WTC11 (cell line): ENCODE results near the gene RPL35.
A peak's percentile ranks its signal among the peaks of the same experiment; 100 is the strongest.

ENCODE experiments used
- ATF1 ChIP-seq: sonication (generic); formaldehyde crosslinking; IDR thresholded peaks from 2 replicates; pipeline ENCODE4 v1.8.1; 2023; ENCODE audit warnings: mild to moderate bottlenecking, moderate library complexity, missing genetic modification reagents
- ATF2 ChIP-seq: sonication (generic); formaldehyde crosslinking; IDR thresholded peaks from 2 replicates; pipeline ENCODE4 v1.8.1; 2022; ENCODE audit warnings: low read depth, missing genetic modification reagents, borderline replicate concordance
- CBFB ChIP-seq: sonication (generic); formaldehyde crosslinking; IDR thresholded peaks from 2 replicates; pipeline ENCODE4 v1.8.1; 2022; ENCODE audit warnings: mild to moderate bottlenecking, low read depth, missing genetic modification reagents
- CREB1 ChIP-seq: sonication (generic); formaldehyde crosslinking; IDR thresholded peaks from 2 replicates; pipeline ENCODE4 v1.8.0; 2023; ENCODE audit warnings: mild to moderate bottlenecking, missing genetic modification reagents
- CTCF ChIP-seq: fragments of 200-600 bp; IDR thresholded peaks from 2 replicates; pipeline ENCODE4 v1.8.0; 2022; ENCODE audit warnings: antibody characterized with exemption
- E2F1 ChIP-seq: sonication (generic); formaldehyde crosslinking; IDR thresholded peaks from 2 replicates; pipeline ENCODE4 v1.8.0; 2022; ENCODE audit warnings: mild to moderate bottlenecking, missing genetic modification reagents
- E2F5 ChIP-seq: sonication (generic); formaldehyde crosslinking; IDR thresholded peaks from 2 replicates; pipeline ENCODE4 v1.8.1; 2022; ENCODE audit warnings: mild to moderate bottlenecking, moderate library complexity, missing genetic modification reagents
- ETV6 ChIP-seq: sonication (generic); formaldehyde crosslinking; IDR thresholded peaks from 2 replicates; pipeline ENCODE4 v1.8.1; 2022; ENCODE audit warnings: mild to moderate bottlenecking, missing genetic modification reagents
- JUN ChIP-seq: sonication (generic); formaldehyde crosslinking; IDR thresholded peaks from 2 replicates; pipeline ENCODE4 v1.8.0; 2023; ENCODE audit warnings: mild to moderate bottlenecking, missing genetic modification reagents
- MAX ChIP-seq: sonication (generic); formaldehyde crosslinking; IDR thresholded peaks from 2 replicates; pipeline ENCODE4 v1.8.0; 2022; ENCODE audit warnings: mild to moderate bottlenecking, missing genetic modification reagents
- NR2C2 ChIP-seq: sonication (generic); formaldehyde crosslinking; IDR thresholded peaks from 2 replicates; pipeline ENCODE4 v1.8.0; 2022; ENCODE audit warnings: mild to moderate bottlenecking, missing genetic modification reagents
- TCF7 ChIP-seq: sonication (generic); formaldehyde crosslinking; IDR thresholded peaks from 2 replicates; pipeline ENCODE4 v1.8.0; 2022; ENCODE audit warnings: mild to moderate bottlenecking, low read depth, missing genetic modification reagents, moderate library complexity
- USF1 ChIP-seq: sonication (generic); formaldehyde crosslinking; IDR thresholded peaks from 2 replicates; pipeline ENCODE4 v1.8.0; 2022; ENCODE audit warnings: mild to moderate bottlenecking, missing genetic modification reagents
- ZMAT4 ChIP-seq: fragments of 250-450 bp; sonication (Bioruptor Pico); IDR thresholded peaks from 2 replicates; pipeline ENCODE4 v1.9.0; 2021; ENCODE audit warnings: mild to moderate bottlenecking

- TF ChIP-seq CBFB (CRISPR knock-in tag) (0 out of 2 replicates have a peak, but pooled peaks have one; percentile 5), USF1 (CRISPR knock-in tag) (no peak), CTCF (no peak), MAX (no peak), TCF7 (CRISPR knock-in tag) (no peak), ZMAT4 (CRISPR knock-in tag) (no peak), E2F5 (CRISPR knock-in tag) (no peak), CREB1 (CRISPR knock-in tag) (no peak), E2F1 (CRISPR knock-in tag) (no peak), ATF1 (CRISPR knock-in tag) (no peak), NR2C2 (CRISPR knock-in tag) (no peak), ETV6 (CRISPR knock-in tag) (no peak), ATF2 (CRISPR knock-in tag) (no peak), JUN (CRISPR knock-in tag) (no peak)
Measured at GRCh38 chr9:124860582-124861341, 995 bp downstream of the RPL35 start.
